Measurements from ENCODE around the gene PPP1R36. TPM values are rescaled to one million over a fixed set of nuclear protein-coding genes. Genes with fewer than 3 reads are reported as not detected.

PPP1R36 gene
- total RNA-seq, 4 donors from 2014 or later = 0.59 to 7.6 (median 4.4) TPM

GRCh38 chr14:64591809-64592208 lies 42.0 kb downstream of the PPP1R36 start:
- Histone ChIP-seq H3K27me3 (no peaks in the 10 kb centered on the region), H3K27ac (no peak overlapping the region), H3K36me3 (no peaks in the 10 kb centered on the region), H3K9me3 (no peaks in the 10 kb centered on the region), H3K4me1 (no peaks in the 10 kb centered on the region), H3K4me3 (no peak overlapping the region)
- no peak for TF ChIP-seq CTCF (IDR thresholded peaks at IDR 0.05)
- no peak for TF ChIP-seq EP300 (IDR thresholded peaks at IDR 0.05)
- TF ChIP-seq POLR2A (IDR thresholded peaks at IDR 0.05) = no peak
- no peak for DNase-seq (ENCODE audit: low spot score in 2 of 2)
- 86 to 88% methylated on average over 3 of the region's 3 CpGs for WGBS, 2 donors

GRCh38 chr14:64594438-64594837 lies 44.7 kb downstream of the PPP1R36 start:
- TF ChIP-seq EP300 (IDR thresholded peaks at IDR 0.05) (no peak), CTCF (IDR thresholded peaks at IDR 0.05) (no peak), POLR2A (IDR thresholded peaks at IDR 0.05) (no peak)
- Histone ChIP-seq H3K9me3 (no peaks in the 10 kb centered on the region), H3K27ac (no peak overlapping the region), H3K4me3 (no peak overlapping the region), H3K36me3 (no peaks in the 10 kb centered on the region), H3K4me1 (no peaks in the 10 kb centered on the region), H3K27me3 (no peaks in the 10 kb centered on the region)
- no peak for DNase-seq (ENCODE audit: low spot score in 2 of 2)
- 78 to 80% methylated on average over 2 of the region's 2 CpGs for WGBS, 2 donors

GRCh38 chr14:64598404-64598803 lies 48.6 kb downstream of the PPP1R36 start:
- Histone ChIP-seq H3K4me1 (no peaks in the 10 kb centered on the region), H3K27me3 (no peaks in the 10 kb centered on the region), H3K4me3 (no peak overlapping the region), H3K36me3 (no peaks in the 10 kb centered on the region), H3K27ac (no peak overlapping the region), H3K9me3 (no peaks in the 10 kb centered on the region)
- no peak for DNase-seq (ENCODE audit: low spot score in 2 of 2)
- TF ChIP-seq EP300 (IDR thresholded peaks at IDR 0.05) = no peak
- TF ChIP-seq CTCF (IDR thresholded peaks at IDR 0.05) = no peak
- no peak for TF ChIP-seq POLR2A (IDR thresholded peaks at IDR 0.05)
- 63 to 73% methylated on average over 4 of the region's 4 CpGs for WGBS, 2 donors

GRCh38 chr14:64601571-64601970 lies 51.8 kb downstream of the PPP1R36 start:
- Histone ChIP-seq H3K4me1 (no peaks in the 10 kb centered on the region), H3K4me3 (peak overlapping the region in 1 of 4 donors; percentile 29), H3K27me3 (no peaks in the 10 kb centered on the region), H3K9me3 (no peaks in the 10 kb centered on the region), H3K27ac (no peak overlapping the region), H3K36me3 (no peaks in the 10 kb centered on the region)
- WGBS, 2 donors = 21 to 56% methylated on average over 38 of the region's 38 CpGs
- no peak for DNase-seq (ENCODE audit: low spot score in 2 of 2)
- TF ChIP-seq EP300 (IDR thresholded peaks at IDR 0.05) = no peak
- peak in 1 of 5 experiments; percentile 12 for TF ChIP-seq CTCF (IDR thresholded peaks at IDR 0.05)
- TF ChIP-seq POLR2A (IDR thresholded peaks at IDR 0.05) = no peak

GRCh38 chr14:64602826-64603225 lies 53.1 kb downstream of the PPP1R36 start:
- TF ChIP-seq CTCF (IDR thresholded peaks at IDR 0.05) = no peak
- no peak for TF ChIP-seq POLR2A (IDR thresholded peaks at IDR 0.05)
- TF ChIP-seq EP300 (IDR thresholded peaks at IDR 0.05) = no peak
- Histone ChIP-seq H3K36me3 (no peaks in the 10 kb centered on the region), H3K4me1 (no peaks in the 10 kb centered on the region), H3K9me3 (no peaks in the 10 kb centered on the region), H3K27me3 (no peaks in the 10 kb centered on the region), H3K27ac (no peak overlapping the region), H3K4me3 (no peak overlapping the region)
- 94 to 100% methylated on average over 2 of the region's 2 CpGs for WGBS, 2 donors
- DNase-seq (ENCODE audit: low spot score in 2 of 2) = no peak

Data from tibial nerve (tissue), 4 donors.